ENCODE results near the gene HM13.
A peak's percentile ranks its signal among the peaks of the same experiment; 100 is the strongest.
"Not testable (repeated sequence)": the region's sequence is repeated elsewhere in the genome, so short reads cannot be mapped to it uniquely, and the experiment has no call there.

The HM13 gene

DNA sequence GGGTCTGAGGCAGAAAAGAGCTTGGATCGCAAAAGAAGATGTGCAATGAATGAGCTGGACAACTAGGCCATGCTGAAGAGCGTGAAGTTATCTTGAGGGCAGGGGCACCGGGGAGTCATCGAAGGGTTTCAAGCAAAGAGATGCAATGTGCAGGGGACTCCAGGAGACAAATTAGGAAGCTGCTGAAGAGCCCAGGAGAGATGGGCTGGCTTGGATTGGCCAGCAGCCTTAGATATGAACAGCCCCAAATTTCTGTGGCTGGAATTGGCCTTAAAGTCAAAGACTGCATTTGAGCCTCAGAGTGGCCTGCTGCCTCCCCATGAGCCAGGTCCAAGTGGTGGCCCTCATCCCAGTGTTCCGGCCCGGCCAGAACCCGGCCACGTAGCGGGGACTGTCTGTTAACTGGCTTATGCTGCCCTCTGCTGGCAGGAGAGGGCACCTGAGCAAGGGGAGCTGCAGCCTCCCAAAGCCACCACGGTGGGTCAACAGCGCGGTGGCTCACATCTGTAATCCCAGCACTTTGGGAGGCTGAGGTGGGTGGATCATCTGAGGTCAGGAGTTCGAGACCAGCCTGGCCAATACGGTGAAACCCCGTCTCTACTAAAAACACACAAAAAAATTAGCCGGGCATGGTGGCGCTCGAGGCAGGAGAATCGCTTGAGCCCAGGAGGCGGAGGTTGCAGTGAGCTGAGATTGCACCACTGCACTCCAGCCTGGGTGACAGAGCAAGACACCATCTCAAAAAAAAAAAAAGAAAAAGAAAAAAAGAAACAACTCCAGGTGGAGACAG lies 11.2 kb upstream of the HM13 start:
- DNase-seq: peak; percentile 41 to 68 (median 52)
- not testable (repeated sequence) for H3K27ac ChIP-seq (ENCODE audit: insufficient read depth, low read length, poor library complexity, severe bottlenecking); H3K4me1 ChIP-seq (ENCODE audit: control insufficient read depth, insufficient read depth, low read length, poor library complexity, severe bottlenecking); H3K36me3 ChIP-seq (ENCODE audit: control insufficient read depth, insufficient read depth, low read length); H3K4me3 ChIP-seq (ENCODE audit: insufficient read depth, low read depth, low read length, poor library complexity, severe bottlenecking); H3K9me3 ChIP-seq (ENCODE audit: control insufficient read depth, low read length); H3K27me3 ChIP-seq (replicated peaks; ENCODE audit: control insufficient read depth, insufficient read depth, low read length, poor library complexity, severe bottlenecking)

DNA sequence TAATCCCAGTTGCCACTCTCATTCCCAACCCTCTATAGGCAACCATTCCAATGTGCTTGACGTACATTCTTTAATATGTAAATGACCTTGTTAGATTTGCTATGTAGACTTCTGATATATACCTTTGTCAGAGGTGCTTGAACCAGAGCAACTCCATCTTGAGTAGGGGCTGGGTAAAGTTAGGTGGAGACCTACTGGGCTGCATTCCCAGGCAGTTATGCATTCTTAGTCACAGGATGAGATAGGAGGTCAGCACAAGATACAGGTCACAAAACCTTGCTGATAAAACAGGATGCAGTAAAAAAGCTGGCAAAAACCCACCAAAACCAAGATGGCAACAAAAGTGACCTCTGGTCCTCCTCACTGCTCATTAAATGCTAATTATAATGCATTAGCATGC lies 8.3 kb upstream of the HM13 start:
- H3K27me3 ChIP-seq (replicated peaks; ENCODE audit: control insufficient read depth, insufficient read depth, low read length, poor library complexity, severe bottlenecking): no peaks in the 10 kb centered on the region
- DNase-seq: no peak
- no peaks in the 10 kb centered on the region for H3K9me3 ChIP-seq (ENCODE audit: control insufficient read depth, low read length)
- no peaks in the 10 kb centered on the region for H3K36me3 ChIP-seq (ENCODE audit: control insufficient read depth, insufficient read depth, low read length)
- no peaks in the 10 kb centered on the region for H3K4me1 ChIP-seq (ENCODE audit: control insufficient read depth, insufficient read depth, low read length, poor library complexity, severe bottlenecking)
- H3K27ac ChIP-seq (ENCODE audit: insufficient read depth, low read length, poor library complexity, severe bottlenecking): no peak overlapping the region
- H3K4me3 ChIP-seq (ENCODE audit: insufficient read depth, low read depth, low read length, poor library complexity, severe bottlenecking): no peak overlapping the region

GRCh38 chr20:31508517-31509244 lies 5.6 kb upstream of the HM13 start:
- no peaks in the 10 kb centered on the region for H3K4me1 ChIP-seq (ENCODE audit: control insufficient read depth, insufficient read depth, low read length, poor library complexity, severe bottlenecking)
- H3K27me3 ChIP-seq (replicated peaks; ENCODE audit: control insufficient read depth, insufficient read depth, low read length, poor library complexity, severe bottlenecking): no peaks in the 10 kb centered on the region
- no peak for DNase-seq
- H3K27ac ChIP-seq (ENCODE audit: insufficient read depth, low read length, poor library complexity, severe bottlenecking): no peak overlapping the region
- H3K36me3 ChIP-seq (ENCODE audit: control insufficient read depth, insufficient read depth, low read length): no peaks in the 10 kb centered on the region
- no peaks in the 10 kb centered on the region for H3K9me3 ChIP-seq (ENCODE audit: control insufficient read depth, low read length)
- no peak overlapping the region for H3K4me3 ChIP-seq (ENCODE audit: insufficient read depth, low read depth, low read length, poor library complexity, severe bottlenecking)

DNA sequence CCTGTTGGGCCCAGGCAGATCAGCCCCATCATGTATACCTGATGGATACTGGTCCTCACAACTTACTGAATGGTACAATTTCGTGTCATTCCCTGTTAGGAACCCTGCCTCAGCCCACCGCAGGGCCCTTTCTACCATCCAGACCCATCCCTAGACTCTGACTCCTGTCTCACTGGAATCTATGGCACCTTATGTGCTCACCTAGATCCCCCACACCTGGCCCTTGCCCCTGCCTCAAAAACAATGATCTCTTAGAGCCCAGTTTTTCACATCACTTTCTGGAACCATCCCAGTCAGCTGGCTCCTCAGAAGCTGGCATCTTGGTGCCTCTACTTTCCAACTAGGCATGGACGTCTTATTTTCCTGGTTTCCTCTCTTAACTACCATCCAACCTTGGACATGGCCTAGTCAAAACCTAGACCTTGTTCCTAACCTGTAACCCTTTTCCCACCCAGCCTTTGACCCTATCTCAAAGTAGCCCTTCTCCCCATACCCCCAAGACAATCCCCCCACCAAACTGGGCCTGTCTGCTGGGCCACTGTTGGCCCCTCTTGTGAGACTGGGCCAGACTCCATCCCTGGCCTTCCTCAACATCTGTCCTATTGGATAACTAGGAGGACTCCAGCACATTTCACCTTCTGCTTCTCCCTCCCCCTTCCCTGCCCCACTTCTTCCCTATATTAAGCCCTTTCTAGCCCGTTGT lies 981 bp downstream of the HM13 start:
- Histone ChIP-seq H3K36me3 (ENCODE audit: control insufficient read depth, insufficient read depth, low read length) (peaks cover 4% of the 10 kb centered on the region), H3K9me3 (ENCODE audit: control insufficient read depth, low read length) (no peaks in the 10 kb centered on the region), H3K27me3 (replicated peaks; ENCODE audit: control insufficient read depth, insufficient read depth, low read length, poor library complexity, severe bottlenecking) (no peaks in the 10 kb centered on the region), H3K4me3 (ENCODE audit: insufficient read depth, low read depth, low read length, poor library complexity, severe bottlenecking) (peak overlapping the region; percentile 91), H3K27ac (ENCODE audit: insufficient read depth, low read length, poor library complexity, severe bottlenecking) (peak overlapping the region; percentile 80), H3K4me1 (ENCODE audit: control insufficient read depth, insufficient read depth, low read length, poor library complexity, severe bottlenecking) (peaks cover 26% of the 10 kb centered on the region)
- no peak for DNase-seq

DNA sequence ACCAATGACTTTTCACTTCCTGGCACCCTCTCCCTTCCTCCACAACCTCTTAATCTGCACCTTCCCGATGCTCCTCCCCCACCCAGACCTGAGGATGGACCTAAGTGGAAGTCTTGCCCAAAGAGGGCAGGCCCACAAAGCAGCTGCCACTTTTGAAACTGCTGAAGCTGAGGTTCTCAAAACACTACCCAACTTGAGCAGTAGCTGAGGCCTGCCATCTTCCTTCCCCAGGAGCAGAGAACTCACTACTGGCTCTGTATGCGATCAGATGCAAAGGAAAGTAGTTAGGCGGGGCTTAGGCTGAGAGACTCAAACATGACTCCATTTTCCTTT lies 1.5 kb downstream of the HM13 start:
- Histone ChIP-seq H3K4me3 (ENCODE audit: insufficient read depth, low read depth, low read length, poor library complexity, severe bottlenecking) (peak overlapping the region; percentile 91), H3K27ac (ENCODE audit: insufficient read depth, low read length, poor library complexity, severe bottlenecking) (no peak overlapping the region), H3K4me1 (ENCODE audit: control insufficient read depth, insufficient read depth, low read length, poor library complexity, severe bottlenecking) (peaks cover 26% of the 10 kb centered on the region), H3K9me3 (ENCODE audit: control insufficient read depth, low read length) (no peaks in the 10 kb centered on the region), H3K27me3 (replicated peaks; ENCODE audit: control insufficient read depth, insufficient read depth, low read length, poor library complexity, severe bottlenecking) (no peaks in the 10 kb centered on the region), H3K36me3 (ENCODE audit: control insufficient read depth, insufficient read depth, low read length) (peaks cover 4% of the 10 kb centered on the region)
- DNase-seq: no peak

- Histone ChIP-seq H3K27ac (ENCODE audit: insufficient read depth, low read length, poor library complexity, severe bottlenecking) (no peak overlapping the region), H3K4me1 (ENCODE audit: control insufficient read depth, insufficient read depth, low read length, poor library complexity, severe bottlenecking) (peaks cover 26% of the 10 kb centered on the region)
- DNase-seq: no peak
Observed at GRCh38 chr20:31516166-31516565, 1.9 kb downstream of the HM13 start.

GRCh38 chr20:31516651-31517050 lies 2.4 kb downstream of the HM13 start:
- peak overlapping the region; percentile 41 for H3K4me3 ChIP-seq (ENCODE audit: insufficient read depth, low read depth, low read length, poor library complexity, severe bottlenecking)
- DNase-seq: peak in 1 of 3 donors; percentile 4
- H3K36me3 ChIP-seq (ENCODE audit: control insufficient read depth, insufficient read depth, low read length): peaks cover 4% of the 10 kb centered on the region
- H3K27ac ChIP-seq (ENCODE audit: insufficient read depth, low read length, poor library complexity, severe bottlenecking): peak overlapping the region; percentile 24
- H3K4me1 ChIP-seq (ENCODE audit: control insufficient read depth, insufficient read depth, low read length, poor library complexity, severe bottlenecking): peaks cover 26% of the 10 kb centered on the region
- no peaks in the 10 kb centered on the region for H3K27me3 ChIP-seq (replicated peaks; ENCODE audit: control insufficient read depth, insufficient read depth, low read length, poor library complexity, severe bottlenecking)
- no peaks in the 10 kb centered on the region for H3K9me3 ChIP-seq (ENCODE audit: control insufficient read depth, low read length)

More at GRCh38 chr20:31516166-31516565, 1.9 kb downstream of the HM13 start:
- H3K27me3 ChIP-seq (replicated peaks; ENCODE audit: control insufficient read depth, insufficient read depth, low read length, poor library complexity, severe bottlenecking): no peaks in the 10 kb centered on the region
- no peaks in the 10 kb centered on the region for H3K9me3 ChIP-seq (ENCODE audit: control insufficient read depth, low read length)
- peaks cover 4% of the 10 kb centered on the region for H3K36me3 ChIP-seq (ENCODE audit: control insufficient read depth, insufficient read depth, low read length)
- H3K4me3 ChIP-seq (ENCODE audit: insufficient read depth, low read depth, low read length, poor library complexity, severe bottlenecking): peak overlapping the region; percentile 91

- Histone ChIP-seq H3K9me3 (ENCODE audit: control insufficient read depth, low read length) (no peaks in the 10 kb centered on the region), H3K36me3 (ENCODE audit: control insufficient read depth, insufficient read depth, low read length) (peaks cover 4% of the 10 kb centered on the region), H3K27me3 (replicated peaks; ENCODE audit: control insufficient read depth, insufficient read depth, low read length, poor library complexity, severe bottlenecking) (no peaks in the 10 kb centered on the region), H3K4me1 (ENCODE audit: control insufficient read depth, insufficient read depth, low read length, poor library complexity, severe bottlenecking) (peaks cover 28% of the 10 kb centered on the region), H3K4me3 (ENCODE audit: insufficient read depth, low read depth, low read length, poor library complexity, severe bottlenecking) (no peak overlapping the region), H3K27ac (ENCODE audit: insufficient read depth, low read length, poor library complexity, severe bottlenecking) (no peak overlapping the region)
- DNase-seq: no peak
Observed at GRCh38 chr20:31517373-31517772, 3.1 kb downstream of the HM13 start.

GRCh38 chr20:31521267-31521666 lies 7.0 kb downstream of the HM13 start:
- not testable (repeated sequence) for H3K36me3 ChIP-seq (ENCODE audit: control insufficient read depth, insufficient read depth, low read length); H3K4me3 ChIP-seq (ENCODE audit: insufficient read depth, low read depth, low read length, poor library complexity, severe bottlenecking); H3K9me3 ChIP-seq (ENCODE audit: control insufficient read depth, low read length); H3K27me3 ChIP-seq (replicated peaks; ENCODE audit: control insufficient read depth, insufficient read depth, low read length, poor library complexity, severe bottlenecking); H3K27ac ChIP-seq (ENCODE audit: insufficient read depth, low read length, poor library complexity, severe bottlenecking); DNase-seq
- peaks cover 16% of the 10 kb centered on the region for H3K4me1 ChIP-seq (ENCODE audit: control insufficient read depth, insufficient read depth, low read length, poor library complexity, severe bottlenecking)

GRCh38 chr20:31522731-31523130 lies 8.5 kb downstream of the HM13 start:
- Histone ChIP-seq H3K27ac (ENCODE audit: insufficient read depth, low read length, poor library complexity, severe bottlenecking) (no peak overlapping the region), H3K4me1 (ENCODE audit: control insufficient read depth, insufficient read depth, low read length, poor library complexity, severe bottlenecking) (peaks cover 2% of the 10 kb centered on the region), H3K36me3 (ENCODE audit: control insufficient read depth, insufficient read depth, low read length) (peaks cover 23% of the 10 kb centered on the region), H3K9me3 (ENCODE audit: control insufficient read depth, low read length) (no peaks in the 10 kb centered on the region), H3K4me3 (ENCODE audit: insufficient read depth, low read depth, low read length, poor library complexity, severe bottlenecking) (no peak overlapping the region), H3K27me3 (replicated peaks; ENCODE audit: control insufficient read depth, insufficient read depth, low read length, poor library complexity, severe bottlenecking) (no peaks in the 10 kb centered on the region)
- DNase-seq: no peak
